GM19463 (cell line): ENCODE results near the gene BEGAIN.

ENCODE experiments used
- ATAC-seq: cut with Tn5 transposase; IDR thresholded peaks from one replicate; pipeline ENCODE4 v1.9.1; 2021; ENCODE audit warnings: mild to moderate bottlenecking, moderate library complexity; ENCODE audit not compliant: unreplicated experiment

BEGAIN gene

DNA sequence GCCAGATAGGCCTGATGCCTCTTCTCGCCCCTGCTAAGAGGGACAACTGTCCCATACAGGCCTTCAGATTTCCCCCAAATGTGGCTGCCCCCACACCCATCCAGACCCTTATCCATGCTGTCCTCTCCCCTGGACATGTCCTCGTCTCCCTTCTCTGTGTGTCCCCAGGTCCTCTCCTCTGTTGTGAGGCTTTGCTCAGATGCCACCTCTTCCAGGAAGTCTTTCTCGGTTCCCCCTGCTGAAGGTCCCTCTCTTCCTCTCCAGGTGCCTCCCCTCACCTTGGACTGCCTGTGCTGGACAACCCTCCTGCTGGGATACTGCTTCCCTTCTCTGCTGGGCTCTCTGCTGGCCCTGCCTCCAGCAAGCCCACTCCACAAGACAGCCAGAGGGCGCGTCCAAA is 33.7 kb downstream of the BEGAIN start:
- ATAC-seq = no peak

DNA sequence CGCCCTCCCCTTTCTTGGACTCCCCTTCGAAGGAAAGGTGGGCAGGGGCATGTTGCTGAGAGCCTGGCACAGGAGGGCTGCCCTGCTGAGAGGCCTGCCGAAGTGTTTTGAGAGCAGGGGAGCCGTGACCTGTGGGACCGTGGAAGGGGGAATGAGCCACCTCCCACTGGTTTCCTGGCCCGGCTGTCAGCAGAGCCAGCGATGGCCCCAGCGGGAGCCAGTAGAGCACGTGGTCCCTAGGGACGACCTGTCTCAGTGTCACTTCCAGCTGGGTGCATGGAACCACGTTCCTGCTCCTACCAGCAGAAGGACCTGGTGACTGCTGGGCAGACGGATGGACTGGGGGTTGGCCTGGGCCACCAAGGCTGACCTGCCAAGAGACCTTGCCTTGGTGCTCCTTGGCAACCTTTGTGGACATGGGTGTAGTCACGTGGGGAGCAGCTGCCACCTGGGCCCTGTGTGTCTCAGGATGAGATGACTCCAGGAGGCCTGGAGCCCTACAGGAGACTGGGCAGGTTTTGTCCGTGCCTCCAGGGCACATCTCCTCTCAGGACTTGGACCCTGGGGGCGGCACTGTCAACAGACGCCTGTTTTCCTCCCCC is 34.6 kb downstream of the BEGAIN start:
- no peak for ATAC-seq

DNA sequence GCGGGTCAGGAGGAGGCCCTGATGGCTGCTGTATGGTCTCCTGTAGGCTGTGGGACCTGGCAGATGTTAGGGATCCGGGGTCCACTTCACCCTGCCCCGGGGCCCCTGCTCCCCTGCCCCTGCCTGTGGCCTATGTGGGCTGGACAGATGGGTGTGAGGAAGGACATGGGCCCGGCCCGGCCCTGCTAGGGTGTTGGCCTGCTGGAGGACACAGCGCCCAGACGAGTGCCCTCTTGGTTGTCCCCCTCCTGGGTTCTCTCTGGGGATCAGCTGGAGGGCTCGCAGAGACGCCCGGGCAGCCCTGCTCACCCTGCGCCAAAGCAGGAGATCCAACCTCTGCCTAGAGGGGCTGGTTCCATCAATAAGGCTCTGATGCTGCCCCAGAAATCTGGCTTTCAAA is 36.2 kb downstream of the BEGAIN start:
- ATAC-seq = no peak

DNA sequence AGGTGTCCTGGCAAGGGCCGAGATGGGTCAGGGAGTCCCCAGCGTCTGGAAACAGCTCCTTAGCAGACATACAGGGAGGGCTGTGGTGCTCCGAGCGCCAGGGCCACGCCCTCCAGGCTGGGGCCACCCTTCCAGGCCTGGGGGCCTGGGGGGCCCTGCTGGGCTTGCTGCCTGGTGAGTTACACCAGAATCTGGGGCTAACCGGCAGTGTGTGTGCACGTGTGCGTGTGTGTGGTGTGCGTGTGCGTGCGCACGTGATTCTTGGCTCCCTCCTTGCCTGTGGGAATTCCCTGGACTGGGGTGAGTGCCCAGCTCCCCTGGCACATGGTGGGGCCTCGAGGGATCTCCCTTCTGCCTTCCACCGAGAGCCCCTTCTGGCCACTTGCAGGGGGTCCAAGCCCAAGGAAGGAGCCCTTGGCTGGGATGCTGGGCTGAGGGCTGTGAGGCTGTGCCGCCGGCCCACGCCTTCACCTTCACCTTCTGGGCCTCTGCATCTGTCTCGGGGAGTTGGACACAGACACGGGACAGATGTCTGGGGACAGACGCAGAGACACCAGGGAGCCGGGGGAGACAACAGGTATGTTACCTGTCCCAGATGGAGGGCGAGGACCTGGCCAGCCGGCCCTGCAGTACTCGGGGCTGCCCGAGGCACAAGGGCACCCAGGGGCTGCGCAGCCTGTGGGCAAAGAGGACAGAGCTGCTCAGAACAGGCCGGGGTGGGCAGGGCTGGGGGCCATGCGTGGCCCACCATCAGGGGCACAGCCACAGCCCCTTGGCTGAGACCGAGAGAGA is 37.2 kb downstream of the BEGAIN start:
- no peak for ATAC-seq

DNA sequence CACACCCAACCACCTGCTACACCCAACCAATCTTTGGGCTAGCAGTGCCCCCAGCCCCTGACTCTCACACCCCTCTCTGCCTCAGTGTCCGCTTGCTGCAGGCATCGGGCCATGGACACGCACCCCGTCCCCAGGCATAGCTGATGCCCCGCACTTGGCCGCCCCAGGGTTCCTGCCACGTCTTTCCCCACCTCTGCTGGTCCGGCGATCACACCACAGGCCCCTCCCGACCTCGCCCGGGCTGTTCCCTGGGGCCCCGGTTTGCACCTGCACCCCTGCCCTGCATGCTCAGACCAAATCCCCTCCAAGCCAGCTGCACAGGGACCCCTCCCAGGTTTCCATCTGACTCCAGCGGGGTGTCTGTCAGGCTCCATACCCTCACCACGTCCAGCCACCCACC is 38.3 kb downstream of the BEGAIN start:
- ATAC-seq = no peak

DNA sequence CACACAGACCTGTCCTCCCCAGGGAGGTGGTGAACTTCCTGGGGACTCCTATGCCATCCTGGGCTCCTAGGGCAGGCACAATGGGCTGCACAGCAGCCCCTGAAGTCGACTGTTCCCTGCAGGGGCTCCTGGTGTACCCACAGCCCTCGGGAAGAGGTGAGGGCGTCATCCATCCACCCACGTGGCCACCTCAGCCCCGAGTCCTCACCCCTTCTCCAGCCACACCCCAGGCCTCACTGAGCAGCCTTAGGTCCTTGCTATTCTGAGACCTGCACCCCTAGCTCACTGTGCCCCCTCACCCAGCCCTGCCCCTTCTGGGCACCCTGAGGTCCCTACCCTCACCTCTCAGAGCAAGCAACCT is 38.9 kb downstream of the BEGAIN start:
- no peak for ATAC-seq

DNA sequence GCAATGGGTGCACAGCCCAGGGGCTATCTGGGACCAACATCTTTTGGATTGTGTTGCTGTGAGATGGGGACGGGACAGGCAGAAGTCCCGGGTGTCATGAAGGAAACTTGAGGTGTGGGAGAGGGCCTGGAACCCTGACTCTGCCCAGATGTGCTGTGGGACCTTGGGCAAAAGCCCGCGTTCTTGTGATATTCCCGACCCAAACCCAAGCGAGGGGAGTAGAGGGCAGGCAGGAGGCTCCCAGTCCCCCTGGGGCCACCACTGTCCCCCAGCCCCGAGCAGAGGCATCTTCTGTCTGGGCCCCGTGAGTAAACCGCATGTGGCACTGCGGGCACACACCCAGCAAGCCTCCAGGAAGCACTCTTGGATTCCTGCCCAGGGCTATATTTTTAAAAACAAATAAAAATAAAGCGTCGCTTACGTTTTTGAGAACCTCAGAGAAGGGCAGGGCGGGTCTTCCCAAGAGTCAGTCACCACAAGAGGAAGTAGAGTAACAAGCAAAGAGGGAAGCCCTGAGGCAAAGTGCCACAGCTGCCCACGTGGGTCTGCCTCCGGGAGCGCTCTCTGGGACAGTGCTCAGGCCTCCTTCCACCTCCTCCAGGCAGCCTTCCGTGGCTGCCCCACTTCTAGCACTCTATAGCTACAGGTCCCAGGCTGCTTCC is 39.5 kb downstream of the BEGAIN start:
- ATAC-seq = no peak

DNA sequence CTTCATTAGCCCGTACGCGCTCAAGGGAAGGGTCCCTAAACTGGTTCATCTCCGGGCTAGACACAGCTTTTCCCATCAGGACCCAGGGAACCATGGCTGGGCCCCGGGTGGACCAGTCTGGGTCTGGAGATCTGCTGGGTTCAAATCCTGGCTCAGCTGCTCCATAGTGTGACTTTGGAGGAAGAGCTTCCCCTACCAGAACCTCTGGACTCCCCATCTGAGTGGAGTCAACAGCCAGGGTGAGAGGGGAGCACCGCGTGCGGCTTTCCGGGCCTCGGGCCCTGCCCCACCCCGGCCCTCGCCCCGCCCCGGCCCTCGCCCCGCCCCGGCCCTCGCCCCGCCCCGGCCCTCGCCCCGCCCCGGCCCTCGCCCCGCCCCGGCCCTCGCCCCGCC is 41.2 kb downstream of the BEGAIN start:
- ATAC-seq = no peak

DNA sequence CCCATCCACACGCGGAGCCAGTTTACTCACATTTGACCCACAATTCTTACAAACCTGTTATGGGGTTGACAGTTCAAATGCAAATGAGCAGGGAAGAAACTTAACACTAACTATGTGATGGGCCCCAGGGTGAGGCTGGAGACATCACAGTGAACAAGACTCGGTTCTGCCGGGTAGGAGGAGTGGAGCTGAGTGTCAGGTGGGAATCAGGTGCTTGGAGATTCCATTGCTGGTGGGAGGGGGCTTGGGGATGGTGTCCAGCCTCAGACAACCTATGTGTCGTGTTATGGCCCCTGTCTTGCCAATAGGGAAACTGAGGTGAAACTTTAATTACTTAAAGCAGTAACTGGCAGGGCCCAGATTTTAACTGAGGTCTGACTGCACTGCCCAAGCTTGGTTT is 41.9 kb downstream of the BEGAIN start:
- no peak for ATAC-seq

DNA sequence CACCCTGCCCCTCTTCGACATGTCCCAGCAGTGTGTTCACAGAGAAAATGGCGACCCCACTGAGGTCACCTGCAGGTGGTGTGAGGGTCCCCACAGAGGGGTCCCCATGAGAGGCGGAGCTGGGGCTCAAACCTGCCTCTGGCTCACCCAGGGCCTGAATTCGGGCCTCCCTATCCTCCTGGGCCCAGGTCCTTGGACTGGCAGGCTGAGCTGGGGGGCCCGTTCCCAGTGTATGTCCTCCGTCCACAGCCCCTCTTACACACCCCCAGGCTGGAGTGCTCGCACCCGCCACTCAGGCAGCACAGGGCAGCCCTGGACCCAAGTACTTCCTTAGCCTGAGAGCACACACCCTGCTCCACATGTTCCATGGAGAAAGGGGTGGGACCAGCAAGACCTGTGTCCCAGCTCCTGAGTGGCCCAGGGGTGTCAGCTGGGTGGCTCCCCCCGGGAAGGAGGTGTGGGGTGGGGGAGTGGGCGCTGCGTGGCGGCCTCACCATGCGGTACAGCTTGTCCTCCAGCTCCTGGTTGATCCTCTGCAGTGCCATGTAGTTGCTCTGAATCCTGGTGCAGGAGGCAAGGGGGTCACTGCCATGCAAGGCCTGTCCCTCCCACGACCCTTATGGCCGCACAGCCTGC is 42.6 kb downstream of the BEGAIN start:
- ATAC-seq = no peak

DNA sequence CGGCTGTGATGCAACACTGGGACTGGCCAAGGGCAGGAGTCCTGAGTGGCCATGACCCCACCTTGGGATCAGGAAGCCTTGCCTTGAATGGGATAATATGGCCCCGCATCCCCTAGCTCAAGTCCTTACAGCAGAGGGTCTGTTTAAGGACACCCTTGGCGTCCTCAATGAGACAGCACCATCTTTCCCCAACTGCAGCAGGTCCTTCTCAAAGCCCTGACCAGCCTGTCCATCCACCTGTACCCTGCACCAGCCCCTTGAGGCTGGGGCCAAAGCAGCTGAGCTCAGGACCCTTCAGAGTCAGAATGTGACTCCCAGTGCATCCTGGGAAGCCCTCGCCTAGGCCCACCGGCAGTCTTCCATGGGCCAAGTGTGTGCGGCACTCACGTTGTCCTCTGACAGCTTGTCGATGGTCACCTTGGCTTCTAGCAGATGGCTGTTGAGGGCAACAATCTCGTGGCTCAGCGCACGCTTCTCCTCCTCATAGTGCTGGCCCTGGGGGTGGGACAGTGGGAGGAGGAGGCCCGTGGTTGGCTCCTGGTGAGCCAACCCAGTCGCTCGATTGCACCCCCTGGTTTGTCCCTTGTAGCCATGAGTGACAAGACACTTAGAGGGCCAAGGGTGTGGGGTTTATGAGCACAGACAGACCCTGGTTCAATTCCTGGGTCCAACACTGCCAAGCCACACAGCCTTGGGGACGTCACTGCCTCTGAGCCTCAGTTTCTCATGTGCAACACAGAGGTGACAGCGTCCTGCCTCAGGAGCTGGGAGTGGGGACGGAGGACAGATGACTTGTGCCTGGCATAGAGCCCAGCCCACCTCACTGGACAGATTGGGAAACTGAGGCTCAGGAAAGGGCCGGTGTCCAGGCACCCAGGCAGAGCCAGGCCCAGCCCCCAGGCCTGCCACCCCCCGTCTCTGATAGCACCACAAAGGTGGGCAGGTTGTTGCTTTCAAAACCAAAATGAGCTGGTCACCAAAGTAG is 43.5 kb downstream of the BEGAIN start:
- no peak for ATAC-seq

DNA sequence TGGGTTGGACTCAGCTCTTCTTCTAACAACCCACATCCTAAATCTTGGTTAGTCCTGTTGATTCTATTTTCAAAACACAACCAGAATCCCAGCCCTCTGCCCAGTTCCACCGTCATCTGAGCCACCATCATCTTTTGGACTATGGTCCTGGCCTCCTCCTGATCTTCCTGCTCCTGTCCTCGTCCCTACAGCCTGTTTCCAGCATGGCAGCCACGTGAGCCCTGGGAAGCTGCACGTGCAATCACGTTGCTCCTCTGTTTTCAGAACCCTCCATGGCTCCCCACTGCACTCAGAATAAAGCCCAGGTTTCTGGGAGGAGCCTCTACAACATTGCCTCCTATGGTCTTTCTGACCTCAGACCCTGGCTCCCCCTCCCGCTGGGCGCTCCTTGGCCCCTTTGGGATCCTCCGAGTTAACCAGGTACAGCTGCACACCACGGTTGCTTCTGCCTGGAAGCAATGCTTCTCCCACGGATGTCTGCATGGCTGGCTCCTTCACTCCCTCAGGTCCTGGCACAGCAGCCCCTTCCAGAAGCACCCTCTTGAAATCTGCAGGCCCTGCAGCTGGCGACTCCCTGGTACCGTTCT is 44.5 kb downstream of the BEGAIN start:
- no peak for ATAC-seq

DNA sequence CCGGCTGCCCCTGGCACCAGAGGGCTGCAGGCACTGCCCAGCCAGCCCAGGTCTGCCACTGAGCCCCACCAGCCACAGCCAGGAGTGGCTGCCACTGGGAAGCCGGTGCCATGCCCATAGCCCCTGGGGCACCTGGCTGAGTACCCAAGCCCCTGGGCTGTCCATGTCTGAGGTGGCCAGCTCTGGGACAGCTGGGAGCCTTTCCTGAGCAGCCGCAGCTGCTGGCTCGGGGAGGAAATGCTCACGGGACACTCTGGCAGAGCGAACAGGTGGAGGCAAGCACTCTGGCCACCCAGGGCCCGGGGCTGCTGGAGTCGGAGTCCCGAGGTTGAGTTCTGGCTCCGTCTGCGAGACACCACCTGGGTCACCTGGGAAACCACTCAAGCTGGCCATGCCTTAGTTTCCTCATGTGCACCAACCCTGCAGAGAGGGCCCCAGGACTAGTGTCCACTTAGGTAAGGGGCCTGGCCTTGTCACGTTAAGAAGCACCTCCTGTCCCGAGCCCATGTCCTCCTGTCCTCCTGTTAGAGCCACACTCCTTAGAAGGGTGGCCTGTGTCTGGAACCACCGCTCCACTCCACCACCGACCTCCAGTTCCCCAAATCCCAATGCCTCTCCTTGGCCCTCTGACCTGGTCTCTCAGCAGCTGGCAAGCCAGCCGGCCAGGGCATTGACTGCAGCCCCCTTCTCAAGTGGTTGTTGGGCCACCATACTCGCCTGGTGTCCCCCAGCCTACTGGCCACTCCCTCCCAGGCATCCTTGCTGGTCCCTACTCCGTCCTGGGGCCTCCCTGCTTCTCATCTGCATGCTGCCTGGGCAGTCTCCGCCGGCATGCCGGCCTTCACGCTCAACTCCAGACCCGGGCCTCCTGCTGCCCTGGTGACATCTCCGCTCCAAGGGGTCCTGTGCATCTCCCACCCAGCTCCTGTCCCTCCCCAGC is 45.3 kb downstream of the BEGAIN start:
- ATAC-seq = no peak

DNA sequence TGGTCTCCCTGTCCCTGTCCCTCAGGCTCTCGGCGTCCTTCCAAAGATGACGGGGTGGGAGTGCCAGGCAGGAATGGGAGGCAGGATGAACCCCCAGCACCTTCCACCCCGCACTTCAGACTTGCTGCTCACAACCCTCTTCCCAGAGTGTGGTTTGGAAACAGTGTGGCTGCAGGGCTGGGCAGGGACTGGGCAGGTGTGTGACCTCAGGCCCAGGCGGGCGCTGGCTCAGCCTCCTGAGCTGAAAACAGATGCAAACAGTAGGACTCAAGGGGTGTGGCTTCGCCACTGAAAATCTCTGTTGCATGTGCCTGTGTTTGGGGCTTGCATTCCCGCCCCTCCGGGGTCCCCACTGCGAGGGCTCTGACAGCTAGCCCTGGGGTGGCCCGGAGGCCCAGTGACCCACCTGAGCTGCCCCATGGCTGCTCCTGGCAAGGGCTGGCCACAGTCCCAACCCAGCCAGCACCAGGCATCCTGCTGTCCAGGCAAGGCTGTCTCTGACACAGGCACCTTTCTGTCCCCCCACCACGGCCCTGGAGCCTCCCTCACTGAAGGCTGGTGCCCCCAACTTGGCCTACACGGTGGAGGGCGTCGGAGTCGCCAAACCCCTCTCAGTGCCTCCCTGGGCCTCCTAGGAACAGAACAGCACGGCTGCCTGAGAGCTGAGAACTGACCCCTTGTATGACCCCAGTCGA is 46.1 kb downstream of the BEGAIN start:
- no peak for ATAC-seq

DNA sequence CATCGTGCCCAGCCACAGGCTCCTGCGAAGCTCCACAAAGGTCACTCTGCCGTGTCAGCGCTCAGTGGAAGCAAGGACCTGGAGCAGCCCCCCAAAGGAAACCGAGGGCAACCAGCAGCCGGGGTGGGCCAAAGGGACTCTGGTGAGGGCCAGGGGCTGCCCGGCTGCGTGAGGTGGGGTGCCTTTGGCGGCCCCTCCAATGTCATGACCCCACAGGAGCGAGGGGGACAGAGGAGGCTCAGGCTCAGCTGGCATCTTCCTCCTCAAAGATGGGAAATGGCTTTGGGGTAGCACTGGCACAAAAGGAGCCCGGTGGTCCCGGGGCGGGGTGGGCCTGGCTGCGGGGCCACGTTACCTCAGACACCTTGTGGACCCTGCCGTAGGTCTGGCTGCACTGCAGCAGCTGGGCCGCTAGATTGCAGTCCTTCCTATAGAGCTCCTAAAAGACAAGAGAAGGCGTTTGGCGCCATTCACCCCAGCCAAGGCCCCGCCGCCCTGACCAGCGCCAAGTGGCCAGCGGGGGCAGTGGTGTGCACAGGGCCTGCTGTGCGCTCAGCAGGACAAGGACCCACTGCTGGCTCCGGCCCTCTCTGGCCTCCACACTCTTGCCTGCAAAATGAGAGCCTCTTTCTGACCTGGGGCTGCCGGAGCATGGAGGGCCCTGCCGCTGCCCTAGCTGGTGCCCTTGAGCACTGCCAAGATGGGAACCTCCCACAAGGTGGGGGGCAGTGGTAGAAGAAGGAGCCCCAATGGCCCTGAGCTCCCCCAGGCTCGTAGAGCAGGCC is 46.9 kb downstream of the BEGAIN start:
- ATAC-seq = no peak

DNA sequence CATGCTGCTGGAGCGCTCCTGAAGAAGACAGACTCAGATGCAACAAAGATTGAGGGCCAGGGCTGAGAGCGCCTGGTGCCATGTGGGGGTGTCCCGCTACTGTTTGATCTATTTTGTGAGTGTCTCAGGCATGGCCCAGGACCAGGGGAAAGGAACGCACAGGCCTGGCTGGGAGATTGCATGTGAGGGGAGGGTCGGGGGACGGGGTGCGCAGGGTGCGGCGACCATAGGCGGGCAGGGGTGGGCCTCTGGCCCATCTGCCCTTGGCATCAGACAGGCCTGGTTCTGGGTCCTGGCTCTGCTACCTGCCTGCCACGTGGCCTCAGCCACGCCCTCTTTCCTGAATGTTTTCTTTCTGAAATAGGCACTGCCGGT is 47.5 kb downstream of the BEGAIN start:
- ATAC-seq = no peak

DNA sequence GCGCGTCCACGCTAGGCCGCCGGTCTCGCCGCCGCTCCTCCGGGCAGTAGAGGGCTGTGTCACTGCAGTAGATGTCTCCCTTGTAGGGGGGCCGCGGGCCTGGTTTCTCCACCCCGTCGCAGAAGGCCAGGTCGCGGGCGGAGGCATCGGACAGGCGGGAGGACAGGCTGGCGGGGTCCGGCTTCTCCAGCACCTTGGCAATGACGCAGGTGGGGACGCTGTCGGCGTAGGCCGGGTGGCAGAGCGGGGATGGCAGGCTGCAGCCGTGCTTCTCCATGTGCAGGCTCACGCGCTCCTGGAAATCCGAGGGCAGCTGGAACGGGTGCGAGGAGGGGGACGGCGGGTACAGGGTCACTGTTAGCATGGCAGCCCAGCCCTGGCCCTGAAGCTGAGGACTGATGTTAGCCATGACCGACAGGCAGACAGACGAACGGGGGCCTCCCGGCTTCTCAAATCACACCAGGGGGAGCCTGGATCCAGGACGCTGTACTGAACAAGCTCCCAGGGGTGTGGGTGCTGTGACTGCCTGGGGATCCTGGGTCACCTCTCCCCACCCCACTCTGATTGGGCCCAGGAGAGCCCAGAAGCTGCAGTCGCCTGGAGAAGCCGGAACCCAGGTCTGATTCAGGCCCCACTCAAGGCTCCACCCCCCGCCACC is 48.1 kb downstream of the BEGAIN start:
- no peak for ATAC-seq
